HepG2 (cell line): ENCODE data around the gene KPNA4. TPM values are rescaled to one million over a fixed set of nuclear protein-coding genes. Genes with fewer than 3 reads are reported as not detected.

Experiments
- ARNT2 ChIP-seq: sonication (generic); formaldehyde crosslinking; IDR thresholded peaks from 2 replicates; pipeline ENCODE4 v1.8.0; 2022; ENCODE audit warnings: mild to moderate bottlenecking, low read depth, missing genetic modification reagents, moderate library complexity
- ELF3 ChIP-seq: IDR thresholded peaks from 2 replicates; pipeline ENCODE4 v1.6.1; 2016; ENCODE audit warnings: missing genetic modification reagents, missing compliant biosample characterization
- HIC2 ChIP-seq: sonication (generic); formaldehyde crosslinking; IDR thresholded peaks from 2 replicates; pipeline ENCODE4 v1.9.0; 2022; ENCODE audit warnings: low read depth, missing genetic modification reagents
- HNF1A ChIP-seq, 2 experiments: sonication (generic) in 1 of 2; formaldehyde crosslinking in 1 of 2; IDR thresholded peaks; 2 replicates each; pipeline versions ENCODE4 v1.4.0 to v1.6.1; 2016 to 2020; ENCODE audit warnings: borderline replicate concordance in 1 of 2, low read depth in 1 of 2, mild to moderate bottlenecking in 1 of 2, missing genetic modification reagents in 1 of 2
- NFYB ChIP-seq: sonication (generic); formaldehyde crosslinking; IDR thresholded peaks from 2 replicates; pipeline ENCODE4 v1.4.0; 2020; ENCODE audit warnings: missing genetic modification reagents
- ZNF784 ChIP-seq: sonication (generic); formaldehyde crosslinking; IDR thresholded peaks from 2 replicates; pipeline ENCODE4 v1.5.1; 2020; ENCODE audit warnings: missing genetic modification reagents, mild to moderate bottlenecking, borderline replicate concordance
- polyA plus RNA-seq, 8 experiments: library from polyadenylated mRNA; depleted of rRNA in 3 of 8; stranded (reverse) in 7 of 8; unstranded in 1 of 8; fragments of >200 nt; fragmentation: Illumina TruSeq in 4 of 8; extraction: Trizol in 4 of 8; gene quantifications; 2 replicates each; pipeline versions ENCODE4 v1.2.1 to v1.2.3, GENCODE V29; 2011 to 2016; ENCODE audit warnings: low read depth in 4 of 8, missing spikeins in 1 of 8, mixed read lengths in 1 of 8; ENCODE audit not compliant: insufficient read depth in 1 of 8
- total RNA-seq, 5 experiments: library from RNA; depleted of rRNA; stranded (reverse); fragments of >200 nt; fragmentation: Illumina TruSeq; extraction: Trizol; gene quantifications; 2 replicates each; pipeline ENCODE4 v1.2.3, GENCODE V29; 2016; ENCODE audit warnings: low read depth in 1 of 5

The KPNA4 gene
- total and polyA plus RNA-seq, 2 of the 13 experiments (the other 11 are each of a cell fraction or from before 2014, with no cell fraction given): 9.9 to 27.9 TPM

- TF ChIP-seq HNF1A (IDR thresholded peaks at IDR 0.05; ENCODE audit: low read depth) (no peak), HNF1A (CRISPR knock-in tag; IDR thresholded peaks at IDR 0.05; ENCODE audit: borderline replicate concordance) (no peak), ARNT2 (CRISPR knock-in tag) (no peak), ELF3 (CRISPR knock-in tag) (no peak), HIC2 (CRISPR knock-in tag) (no peak), NFYB (no peak), ZNF784 (CRISPR knock-in tag) (no peak)
These were observed 82.6 kb downstream of the KPNA4 start (continued) for GRCh38 chr3:160482796-160483195.
